ENCODE results near the gene SHQ1.
A peak's percentile ranks its signal among the peaks of the same experiment; 100 is the strongest.

The SHQ1 gene

DNA sequence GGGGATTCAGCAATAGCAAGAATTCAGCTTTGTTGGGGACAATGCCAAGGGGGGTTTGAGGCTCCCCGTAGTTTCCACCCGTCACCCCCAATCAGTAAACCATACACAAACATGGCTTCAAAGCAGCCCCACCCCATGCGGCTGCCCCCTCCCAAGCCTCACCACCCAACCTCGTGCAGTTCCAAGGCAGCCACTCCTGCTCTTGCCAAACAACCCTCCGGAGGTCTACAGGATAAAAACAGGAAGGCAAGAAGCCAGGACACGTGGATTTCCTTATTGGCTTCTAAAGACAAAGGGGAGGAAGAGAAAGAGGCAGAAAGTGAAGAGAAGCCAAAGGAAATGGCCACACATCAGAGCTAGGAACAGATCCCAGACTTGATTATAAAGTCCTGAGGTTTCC lies 121.1 kb downstream of the SHQ1 start:
- H3K9ac ChIP-seq (ENCODE audit: low read length): no peak overlapping the region
- H3K23ac ChIP-seq (ENCODE audit: low read length): no peak overlapping the region
- no peak for DNase-seq
- no peak overlapping the region for H3K4ac ChIP-seq (ENCODE audit: low read depth, low read length)
- no peak overlapping the region for H3K27ac ChIP-seq (ENCODE audit: low read depth, low read length)
- no peaks in the 10 kb centered on the region for H3K79me1 ChIP-seq (ENCODE audit: low read length)
- H4K5ac ChIP-seq (ENCODE audit: low read length): no peak overlapping the region
- no peaks in the 10 kb centered on the region for H3K79me2 ChIP-seq (ENCODE audit: control insufficient read depth, insufficient read depth, low read length)
- H2BK120ac ChIP-seq (ENCODE audit: low read depth, low read length): no peak overlapping the region
- H4K8ac ChIP-seq (ENCODE audit: low read depth, low read length): no peak overlapping the region
- H3K18ac ChIP-seq (ENCODE audit: low read length): no peak overlapping the region
- H3K4me1 ChIP-seq (ENCODE audit: control insufficient read depth, low read depth, low read length): peaks cover 2% of the 10 kb centered on the region
- H3K27me3 ChIP-seq (ENCODE audit: insufficient read depth, low read length, poor library complexity): no peaks in the 10 kb centered on the region
- H2BK5ac ChIP-seq (ENCODE audit: low read length): no peak overlapping the region
- WGBS (ENCODE audit: extremely low coverage, insufficient coverage, low lambda C conversion rate): no CpG with 5 or more reads among the region's 6 CpGs
- no peak overlapping the region for H3K56ac ChIP-seq (ENCODE audit: low read length)
- H3K4me3 ChIP-seq (ENCODE audit: low read length): no peak overlapping the region
- no peak overlapping the region for H2AK5ac ChIP-seq (ENCODE audit: low read length)
- no peak overlapping the region for H2BK15ac ChIP-seq (replicated peaks; ENCODE audit: low read depth)
- no peaks in the 10 kb centered on the region for H3K36me3 ChIP-seq (ENCODE audit: control insufficient read depth, insufficient read depth, low read length)
- no peak overlapping the region for H3K4me2 ChIP-seq (ENCODE audit: low read length)

- no peaks in the 10 kb centered on the region for H3K79me2 ChIP-seq (ENCODE audit: control insufficient read depth, insufficient read depth, low read length)
- WGBS (ENCODE audit: extremely low coverage, insufficient coverage, low lambda C conversion rate): no CpG with 5 or more reads among the region's 6 CpGs
- no peak overlapping the region for H3K56ac ChIP-seq (ENCODE audit: low read length)
These were observed 123.0 kb downstream of the SHQ1 start for GRCh38 chr3:72725229-72725628.

GRCh38 chr3:72724070-72724469 lies 124.2 kb downstream of the SHQ1 start:
- H3K23ac ChIP-seq (ENCODE audit: low read length): no peak overlapping the region
- no peak overlapping the region for H2BK5ac ChIP-seq (ENCODE audit: low read length)
- H3K27me3 ChIP-seq (ENCODE audit: insufficient read depth, low read length, poor library complexity): no peaks in the 10 kb centered on the region
- peak; percentile 50 for DNase-seq
- no peaks in the 10 kb centered on the region for H3K36me3 ChIP-seq (ENCODE audit: control insufficient read depth, insufficient read depth, low read length)
- H3K9ac ChIP-seq (ENCODE audit: low read length): no peak overlapping the region
- H2AK5ac ChIP-seq (ENCODE audit: low read length): no peak overlapping the region
- no peaks in the 10 kb centered on the region for H3K79me1 ChIP-seq (ENCODE audit: low read length)
- no CpG with 5 or more reads among the region's 10 CpGs for WGBS (ENCODE audit: extremely low coverage, insufficient coverage, low lambda C conversion rate)
- H3K18ac ChIP-seq (ENCODE audit: low read length): no peak overlapping the region
- no peak overlapping the region for H3K4ac ChIP-seq (ENCODE audit: low read depth, low read length)
- no peak overlapping the region for H2BK120ac ChIP-seq (ENCODE audit: low read depth, low read length)
- H3K4me2 ChIP-seq (ENCODE audit: low read length): no peak overlapping the region
- H3K4me3 ChIP-seq (ENCODE audit: low read length): no peak overlapping the region
- H3K56ac ChIP-seq (ENCODE audit: low read length): no peak overlapping the region
- no peak overlapping the region for H4K5ac ChIP-seq (ENCODE audit: low read length)
- no peaks in the 10 kb centered on the region for H3K79me2 ChIP-seq (ENCODE audit: control insufficient read depth, insufficient read depth, low read length)
- H2BK15ac ChIP-seq (replicated peaks; ENCODE audit: low read depth): no peak overlapping the region
- no peak overlapping the region for H4K8ac ChIP-seq (ENCODE audit: low read depth, low read length)
- H3K27ac ChIP-seq (ENCODE audit: low read depth, low read length): no peak overlapping the region
- H3K4me1 ChIP-seq (ENCODE audit: control insufficient read depth, low read depth, low read length): peaks cover 2% of the 10 kb centered on the region

More at GRCh38 chr3:72725229-72725628, 123.0 kb downstream of the SHQ1 start:
- H3K36me3 ChIP-seq (ENCODE audit: control insufficient read depth, insufficient read depth, low read length): no peaks in the 10 kb centered on the region
- no peak overlapping the region for H2AK5ac ChIP-seq (ENCODE audit: low read length)
- H2BK15ac ChIP-seq (replicated peaks; ENCODE audit: low read depth): no peak overlapping the region
- H3K4me1 ChIP-seq (ENCODE audit: control insufficient read depth, low read depth, low read length): peaks cover 2% of the 10 kb centered on the region
- H2BK120ac ChIP-seq (ENCODE audit: low read depth, low read length): no peak overlapping the region
- no peak for DNase-seq
- no peak overlapping the region for H2BK5ac ChIP-seq (ENCODE audit: low read length)
- no peak overlapping the region for H3K18ac ChIP-seq (ENCODE audit: low read length)
- H4K8ac ChIP-seq (ENCODE audit: low read depth, low read length): no peak overlapping the region
- H3K4ac ChIP-seq (ENCODE audit: low read depth, low read length): no peak overlapping the region
- no peak overlapping the region for H3K4me3 ChIP-seq (ENCODE audit: low read length)
- no peak overlapping the region for H3K9ac ChIP-seq (ENCODE audit: low read length)
- H4K5ac ChIP-seq (ENCODE audit: low read length): no peak overlapping the region
- no peaks in the 10 kb centered on the region for H3K27me3 ChIP-seq (ENCODE audit: insufficient read depth, low read length, poor library complexity)
- H3K79me1 ChIP-seq (ENCODE audit: low read length): no peaks in the 10 kb centered on the region
- H3K27ac ChIP-seq (ENCODE audit: low read depth, low read length): no peak overlapping the region
- no peak overlapping the region for H3K4me2 ChIP-seq (ENCODE audit: low read length)
- H3K23ac ChIP-seq (ENCODE audit: low read length): no peak overlapping the region

GRCh38 chr3:72722930-72723726 lies 125.1 kb downstream of the SHQ1 start:
- H2BK15ac ChIP-seq (replicated peaks; ENCODE audit: low read depth): no peak overlapping the region
- no peak overlapping the region for H3K9ac ChIP-seq (ENCODE audit: low read length)
- H3K56ac ChIP-seq (ENCODE audit: low read length): no peak overlapping the region
- H2BK120ac ChIP-seq (ENCODE audit: low read depth, low read length): no peak overlapping the region
- no peak overlapping the region for H3K23ac ChIP-seq (ENCODE audit: low read length)
- WGBS (ENCODE audit: extremely low coverage, insufficient coverage, low lambda C conversion rate): no CpG with 5 or more reads among the region's 8 CpGs
- no peaks in the 10 kb centered on the region for H3K79me1 ChIP-seq (ENCODE audit: low read length)
- no peak for DNase-seq
- no peaks in the 10 kb centered on the region for H3K27me3 ChIP-seq (ENCODE audit: insufficient read depth, low read length, poor library complexity)
- no peaks in the 10 kb centered on the region for H3K79me2 ChIP-seq (ENCODE audit: control insufficient read depth, insufficient read depth, low read length)
- no peak overlapping the region for H3K4me3 ChIP-seq (ENCODE audit: low read length)
- no peak overlapping the region for H3K18ac ChIP-seq (ENCODE audit: low read length)
- no peak overlapping the region for H4K8ac ChIP-seq (ENCODE audit: low read depth, low read length)
- no peaks in the 10 kb centered on the region for H3K36me3 ChIP-seq (ENCODE audit: control insufficient read depth, insufficient read depth, low read length)
- no peaks in the 10 kb centered on the region for H3K4me1 ChIP-seq (ENCODE audit: control insufficient read depth, low read depth, low read length)
- H2AK5ac ChIP-seq (ENCODE audit: low read length): no peak overlapping the region
- no peak overlapping the region for H3K4me2 ChIP-seq (ENCODE audit: low read length)
- no peak overlapping the region for H4K5ac ChIP-seq (ENCODE audit: low read length)
- H2BK5ac ChIP-seq (ENCODE audit: low read length): no peak overlapping the region
- no peak overlapping the region for H3K4ac ChIP-seq (ENCODE audit: low read depth, low read length)
- H3K27ac ChIP-seq (ENCODE audit: low read depth, low read length): no peak overlapping the region

DNA sequence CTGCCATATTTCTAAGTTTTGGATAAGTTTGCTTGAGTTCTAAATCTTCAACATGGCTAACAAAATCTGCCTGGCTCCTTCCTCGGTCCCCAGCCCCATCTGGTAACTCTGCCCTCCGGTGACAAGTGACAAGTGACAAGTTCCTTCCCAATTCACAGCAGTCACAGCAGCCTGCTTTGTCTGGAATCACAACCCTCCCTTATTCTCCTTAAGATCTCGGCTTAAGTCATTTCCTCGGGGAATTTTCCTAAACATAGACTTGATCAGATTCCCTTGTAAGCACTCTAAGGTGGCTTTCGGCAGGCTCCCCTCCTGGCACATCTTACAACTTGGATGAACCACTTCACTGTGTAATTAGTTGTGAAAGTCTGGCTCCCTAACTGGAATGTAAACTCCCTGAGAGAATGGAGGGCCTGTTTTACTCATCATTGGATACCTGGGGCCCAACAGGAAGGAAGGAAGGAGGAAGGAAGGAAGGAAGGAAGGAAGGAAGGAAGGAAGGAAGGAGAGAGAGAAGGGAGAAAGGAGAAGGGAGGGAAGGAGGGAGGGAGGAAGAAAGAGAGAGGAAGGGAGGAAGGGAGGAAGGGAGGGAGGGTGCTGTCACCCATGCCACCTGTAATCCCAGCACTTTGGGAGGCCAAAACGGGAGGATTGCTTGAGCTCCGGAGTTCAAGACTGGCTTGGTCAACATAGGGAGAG lies 126.4 kb downstream of the SHQ1 start:
- Histone ChIP-seq H2BK5ac (ENCODE audit: low read length) (no peak overlapping the region), H3K4me1 (ENCODE audit: control insufficient read depth, low read depth, low read length) (no peaks in the 10 kb centered on the region), H3K4ac (ENCODE audit: low read depth, low read length) (no peak overlapping the region), H2BK120ac (ENCODE audit: low read depth, low read length) (no peak overlapping the region), H4K8ac (ENCODE audit: low read depth, low read length) (no peak overlapping the region), H3K79me1 (ENCODE audit: low read length) (no peaks in the 10 kb centered on the region), H3K56ac (ENCODE audit: low read length) (no peak overlapping the region), H3K23ac (ENCODE audit: low read length) (no peak overlapping the region), H2AK5ac (ENCODE audit: low read length) (no peak overlapping the region), H3K36me3 (ENCODE audit: control insufficient read depth, insufficient read depth, low read length) (no peaks in the 10 kb centered on the region), H3K4me2 (ENCODE audit: low read length) (no peak overlapping the region), H3K79me2 (ENCODE audit: control insufficient read depth, insufficient read depth, low read length) (no peaks in the 10 kb centered on the region), H3K27ac (ENCODE audit: low read depth, low read length) (no peak overlapping the region), H3K18ac (ENCODE audit: low read length) (no peak overlapping the region), H3K4me3 (ENCODE audit: low read length) (no peak overlapping the region), H2BK15ac (replicated peaks; ENCODE audit: low read depth) (no peak overlapping the region), H3K9ac (ENCODE audit: low read length) (no peak overlapping the region), H4K5ac (ENCODE audit: low read length) (no peak overlapping the region), H3K27me3 (ENCODE audit: insufficient read depth, low read length, poor library complexity) (no peaks in the 10 kb centered on the region)
- peak; percentile 73 for DNase-seq
- no CpG with 5 or more reads among the region's 7 CpGs for WGBS (ENCODE audit: extremely low coverage, insufficient coverage, low lambda C conversion rate)
